GM10266 (cell line): ENCODE results near the gene NFATC3.

Experiments used
- DNase-seq: peaks from one replicate; pipeline ENCODE4 v3.0.0; 2012; ENCODE audit errors: extremely low spot score
- TF ChIP-seq, protein P1 (sequence below): IDR thresholded peaks from 2 replicates; pipeline ENCODE4 v1.5.1; 2012; ENCODE audit warnings: mild to moderate bottlenecking, low read depth; ENCODE audit not compliant: control insufficient read depth, insufficient read depth; ENCODE audit errors: missing control alignments

NFATC3 gene

DNA sequence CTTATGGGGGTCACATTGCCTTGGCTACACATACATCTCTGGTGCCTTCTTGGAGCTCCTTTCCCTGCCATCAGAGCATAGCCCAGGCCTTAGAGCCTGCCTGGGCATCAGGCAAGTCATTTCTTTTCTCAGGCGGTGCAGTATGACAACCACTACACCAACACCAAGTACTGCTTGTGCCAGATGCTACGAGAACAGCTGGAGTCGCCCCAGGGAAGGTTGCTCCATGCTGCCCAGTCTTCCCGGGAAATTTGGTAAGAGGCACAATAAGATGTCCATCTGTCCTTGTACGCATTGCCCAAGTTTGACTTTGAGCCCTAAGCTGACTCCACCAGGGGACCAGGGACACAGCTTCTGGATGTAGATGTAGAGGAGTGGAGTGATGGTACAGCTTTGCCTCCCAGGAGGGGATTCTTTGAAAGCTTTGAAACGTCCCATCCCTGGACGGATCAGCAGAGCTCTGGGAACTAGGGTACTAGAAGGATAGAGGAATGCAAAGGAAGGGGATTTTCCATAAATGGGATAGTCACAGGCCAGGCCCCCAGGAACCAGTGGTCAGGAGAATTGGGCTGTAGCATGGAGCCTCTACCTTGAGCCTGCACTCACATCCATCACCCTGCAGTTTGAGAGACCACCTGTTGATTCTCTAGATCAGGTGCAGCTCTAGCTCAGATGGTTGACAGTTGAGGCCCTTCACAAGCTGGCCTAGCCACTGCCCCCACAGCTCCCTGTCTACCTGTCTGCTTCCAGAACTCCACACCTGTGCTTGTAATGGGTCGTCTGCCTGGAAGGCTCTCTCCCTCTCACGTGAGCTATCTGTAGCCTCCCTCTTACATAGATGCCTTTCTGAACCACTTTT, 11.0 kb upstream of the NFATC3 start:
- TF ChIP-seq, protein P1, sequence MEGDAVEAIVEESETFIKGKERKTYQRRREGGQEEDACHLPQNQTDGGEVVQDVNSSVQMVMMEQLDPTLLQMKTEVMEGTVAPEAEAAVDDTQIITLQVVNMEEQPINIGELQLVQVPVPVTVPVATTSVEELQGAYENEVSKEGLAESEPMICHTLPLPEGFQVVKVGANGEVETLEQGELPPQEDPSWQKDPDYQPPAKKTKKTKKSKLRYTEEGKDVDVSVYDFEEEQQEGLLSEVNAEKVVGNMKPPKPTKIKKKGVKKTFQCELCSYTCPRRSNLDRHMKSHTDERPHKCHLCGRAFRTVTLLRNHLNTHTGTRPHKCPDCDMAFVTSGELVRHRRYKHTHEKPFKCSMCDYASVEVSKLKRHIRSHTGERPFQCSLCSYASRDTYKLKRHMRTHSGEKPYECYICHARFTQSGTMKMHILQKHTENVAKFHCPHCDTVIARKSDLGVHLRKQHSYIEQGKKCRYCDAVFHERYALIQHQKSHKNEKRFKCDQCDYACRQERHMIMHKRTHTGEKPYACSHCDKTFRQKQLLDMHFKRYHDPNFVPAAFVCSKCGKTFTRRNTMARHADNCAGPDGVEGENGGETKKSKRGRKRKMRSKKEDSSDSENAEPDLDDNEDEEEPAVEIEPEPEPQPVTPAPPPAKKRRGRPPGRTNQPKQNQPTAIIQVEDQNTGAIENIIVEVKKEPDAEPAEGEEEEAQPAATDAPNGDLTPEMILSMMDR: no peak
- no peak for DNase-seq

DNA sequence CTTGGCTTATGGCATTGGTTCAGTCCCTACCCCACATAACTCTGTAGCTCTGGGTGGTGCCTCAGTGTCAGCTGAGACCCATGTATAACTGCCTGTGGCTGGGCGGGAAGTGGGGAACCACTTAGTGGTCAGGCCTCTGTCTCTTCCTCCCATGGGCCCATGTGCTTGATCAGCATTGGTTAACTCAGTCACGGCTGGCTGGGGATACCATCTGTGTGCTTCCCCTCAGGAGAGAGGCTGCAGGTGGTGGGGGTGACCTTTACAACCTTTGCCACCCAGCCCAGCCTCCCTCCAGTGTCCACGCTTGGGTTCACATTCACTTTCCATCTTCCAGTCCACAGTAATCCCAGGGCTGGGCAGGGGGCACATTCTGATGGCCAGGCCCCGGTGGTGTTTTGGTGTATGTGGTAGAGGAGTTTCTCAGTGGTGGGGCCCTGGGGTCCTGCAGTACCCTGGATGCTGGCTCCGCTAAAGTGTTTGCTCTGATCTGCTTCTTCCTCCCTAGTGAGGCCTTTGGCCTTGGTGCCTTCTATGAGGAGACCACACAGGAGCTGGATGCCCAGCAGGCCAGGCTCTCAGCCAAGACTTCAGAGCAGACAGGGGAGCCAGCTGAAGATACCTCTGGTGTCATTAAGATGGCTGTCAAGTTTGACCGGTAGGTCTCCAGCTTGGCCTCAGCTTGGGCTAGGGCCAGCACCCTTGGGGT, 10.2 kb upstream of the NFATC3 start:
- TF ChIP-seq, protein P1: no peak
- DNase-seq: peak; percentile 74

DNA sequence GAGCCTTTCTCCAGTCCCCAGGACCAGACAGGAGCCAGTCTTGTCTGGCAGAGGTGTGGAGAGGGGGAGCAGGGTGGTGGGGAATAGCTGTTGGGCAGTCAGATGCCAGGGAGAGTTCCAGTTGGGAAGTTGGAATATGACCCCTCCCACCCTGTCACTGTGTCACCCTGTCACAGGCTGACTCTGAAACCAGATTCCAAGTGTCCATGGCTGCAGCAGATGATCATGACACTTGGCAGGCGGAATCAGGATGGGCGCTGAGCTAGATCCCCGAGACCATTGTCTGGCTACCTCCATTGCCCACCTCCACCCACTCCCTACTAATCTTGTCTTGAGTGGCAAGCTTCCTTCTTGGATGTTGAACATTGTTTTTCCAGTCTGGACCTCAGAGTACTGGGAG, 9.2 kb upstream of the NFATC3 start:
- DNase-seq: no peak
- TF ChIP-seq, protein P1: no peak

DNA sequence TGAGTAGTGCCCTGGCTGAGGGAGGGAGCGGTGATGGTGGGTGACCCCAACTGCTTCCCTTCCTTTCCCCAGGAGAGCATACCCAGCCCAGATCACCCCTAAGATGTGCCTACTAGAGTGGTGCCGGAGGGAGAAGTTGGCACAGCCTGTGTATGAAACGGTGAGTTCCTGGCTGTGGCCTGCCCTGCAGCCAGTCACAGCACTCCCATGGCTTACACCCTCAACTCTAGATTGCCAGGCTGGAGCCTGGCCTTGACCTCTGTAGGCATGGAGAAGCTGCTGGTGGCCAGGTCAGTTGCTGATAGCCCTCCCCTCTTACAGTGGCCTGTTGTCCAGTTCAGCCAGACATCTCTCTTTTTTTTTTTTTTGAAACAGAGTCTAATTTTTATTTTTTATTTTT, 8.6 kb upstream of the NFATC3 start:
- no peak for DNase-seq
- TF ChIP-seq, protein P1: no peak

DNA sequence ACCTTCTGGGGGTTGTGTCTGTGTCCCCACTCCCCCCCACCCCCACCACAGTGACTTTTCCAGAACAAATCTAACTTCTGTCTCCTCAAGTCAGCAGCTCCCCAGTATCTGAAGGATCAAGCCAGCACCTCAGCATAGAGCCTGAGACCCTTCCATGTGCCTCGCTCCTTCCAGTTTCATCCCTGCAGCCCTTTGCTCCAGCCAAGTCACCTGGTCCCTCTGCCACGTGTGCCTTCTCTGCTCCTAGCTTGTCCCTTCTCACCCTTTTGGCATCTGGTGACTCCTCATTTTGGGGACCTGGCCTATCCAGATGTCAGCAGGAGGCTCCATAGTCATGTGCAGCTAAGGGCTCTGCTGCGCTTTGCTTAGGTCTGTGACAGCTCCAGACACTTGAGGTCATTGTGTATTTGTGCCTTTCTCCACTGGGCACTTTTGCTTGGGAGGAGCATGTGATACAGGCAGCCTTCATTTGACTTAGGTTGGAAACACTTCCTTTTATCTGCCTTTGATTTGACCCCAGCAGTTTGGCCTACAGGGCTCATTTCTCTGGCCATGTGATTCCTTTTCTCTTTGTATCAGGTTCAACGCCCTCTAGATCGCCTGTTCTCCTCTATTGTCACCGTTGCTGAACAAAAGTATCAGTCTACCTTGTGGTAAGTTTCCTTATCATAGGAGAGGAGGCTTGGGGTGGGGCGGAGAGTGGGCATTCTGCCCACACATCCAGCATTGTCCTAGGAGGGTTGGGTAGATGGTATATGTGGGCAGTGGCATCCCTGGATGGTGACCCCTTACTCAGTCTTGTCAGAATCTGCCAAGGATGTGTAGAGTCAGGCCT, 7.1 kb upstream of the NFATC3 start:
- TF ChIP-seq, protein P1: no peak
- DNase-seq: no peak

DNA sequence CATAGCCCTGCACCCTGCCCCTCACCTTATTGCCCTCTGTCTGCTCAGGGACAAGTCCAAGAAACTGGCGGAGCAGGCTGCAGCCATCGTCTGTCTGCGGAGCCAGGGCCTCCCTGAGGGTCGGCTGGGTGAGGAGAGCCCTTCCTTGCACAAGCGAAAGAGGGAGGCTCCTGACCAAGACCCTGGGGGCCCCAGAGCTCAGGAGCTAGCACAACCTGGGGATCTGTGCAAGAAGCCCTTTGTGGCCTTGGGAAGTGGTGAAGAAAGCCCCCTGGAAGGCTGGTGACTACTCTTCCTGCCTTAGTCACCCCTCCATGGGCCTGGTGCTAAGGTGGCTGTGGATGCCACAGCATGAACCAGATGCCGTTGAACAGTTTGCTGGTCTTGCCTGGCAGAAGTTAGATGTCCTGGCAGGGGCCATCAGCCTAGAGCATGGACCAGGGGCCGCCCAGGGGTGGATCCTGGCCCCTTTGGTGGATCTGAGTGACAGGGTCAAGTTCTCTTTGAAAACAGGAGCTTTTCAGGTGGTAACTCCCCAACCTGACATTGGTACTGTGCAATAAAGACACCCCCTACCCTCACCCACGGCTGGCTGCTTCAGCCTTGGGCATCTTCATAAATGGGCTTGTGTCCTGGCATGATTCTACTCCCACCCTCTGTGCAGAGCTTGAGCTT, 6.3 kb upstream of the NFATC3 start:
- no peak for DNase-seq

More for the DNA sequence above, 6.3 kb upstream of the NFATC3 start:
- TF ChIP-seq, protein P1: no peak
